GM12891 (cell line): ENCODE results near the gene MICAL3.

Source experiments
- POLR2A ChIP-seq: IDR thresholded peaks from 2 replicates; pipeline ENCODE4 v1.6.1; 2011; ENCODE audit warnings: low read depth, low read length, control low read depth
- SPI1 ChIP-seq: IDR thresholded peaks from 2 replicates; pipeline ENCODE4 v1.6.1; 2011; ENCODE audit warnings: low read depth, low read length, control low read depth

DNA sequence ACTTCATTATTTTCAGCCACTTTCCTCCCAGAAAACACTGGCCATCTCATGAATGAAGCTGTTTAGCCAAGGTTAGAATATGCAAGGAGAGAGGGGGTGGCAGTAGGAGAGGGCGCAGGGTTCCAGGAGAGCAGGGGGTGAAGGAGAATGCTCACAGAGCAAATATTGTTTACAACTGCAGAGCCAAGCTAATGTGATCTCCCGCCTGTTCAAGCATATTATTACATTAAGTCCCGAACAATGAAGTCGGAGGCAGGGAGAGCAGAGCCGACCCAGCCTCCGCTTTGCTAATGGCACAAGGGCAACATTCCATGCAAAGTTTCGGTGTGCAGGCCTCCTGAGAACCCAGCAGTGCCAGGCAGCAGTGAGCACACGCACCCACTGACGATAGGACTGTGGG, 80.1 kb downstream of the MICAL3 start:
- TF ChIP-seq POLR2A (no peak), SPI1 (no peak)
